ENCODE results near the gene ZNF444. TPM values are rescaled to one million over a fixed set of nuclear protein-coding genes. Genes with fewer than 3 reads are reported as not detected.
A peak's percentile ranks its signal among the peaks of the same experiment; 100 is the strongest.

The ZNF444 gene
- total and polyA plus RNA-seq, 2 of the 8 experiments (the other 6 are each of a cell fraction or from before 2014, with no cell fraction given): 49.5 to 54.5 TPM

- peaks cover 60 to 76% of the 10 kb centered on the region in 2 experiments for H3K79me2 ChIP-seq (ENCODE audit: control insufficient read depth in 1 of 2, insufficient read depth in 2 of 2, low read length in 2 of 2)
- 90% methylated on average over 8 of the region's 9 CpGs; no CpG with 5 or more reads in 1 of the 2 experiments for WGBS, 2 experiments (ENCODE audit: extremely low coverage in 1 of 2, insufficient coverage in 1 of 2, insufficient read length in 1 of 2, insufficient replicate concordance in 2 of 2, low coverage in 1 of 2, low lambda C conversion rate in 2 of 2, missing lambda C conversion rate in 1 of 2)
- H2BK15ac ChIP-seq (ENCODE audit: low read length): no peak overlapping the region
- H3K9me3 ChIP-seq (ENCODE audit: insufficient read depth in 2 of 2, low read depth in 1 of 2, low read length in 1 of 2): no peaks in the 10 kb centered on the region
- H3K79me1 ChIP-seq (ENCODE audit: low read depth, low read length): peaks cover 15% of the 10 kb centered on the region
- no peak overlapping the region for H3K18ac ChIP-seq (ENCODE audit: extremely low read depth, low read length)
- no peak overlapping the region for H3K27ac ChIP-seq (ENCODE audit: low read depth, low read length)
- H3K23me2 ChIP-seq (ENCODE audit: low read depth, low read length): peaks cover 8% of the 10 kb centered on the region
- H3K36me3 ChIP-seq (ENCODE audit: control insufficient read depth in 2 of 4, insufficient read depth in 4 of 4, low read length in 3 of 4): 0 out of 8 replicates have a peak, but pooled peaks cover 0 to 3% (median under 1%) of the 10 kb centered on the region in 4 experiments
- no peaks in the 10 kb centered on the region; a peak in 1 of 7 replicates for H3K27me3 ChIP-seq (replicated peaks in 1 of 4; ENCODE audit: control insufficient read depth in 3 of 4, extremely low read depth in 1 of 4, insufficient read depth in 3 of 4, low read length in 3 of 4)
- CTCF ChIA-PET (ENCODE audit: partially characterized antibody): no interaction called here
- no peak overlapping the region for H2BK5ac ChIP-seq (ENCODE audit: low read depth, low read length)
- H3K4ac ChIP-seq (replicated peaks; ENCODE audit: insufficient read length, low read depth, low read length): no peak overlapping the region
- no peak overlapping the region for H2BK120ac ChIP-seq (replicated peaks; ENCODE audit: low read depth, low read length)
- no peak overlapping the region; a peak in 1 of 4 replicates for H3K4me2 ChIP-seq (ENCODE audit: insufficient read depth in 1 of 2, low read depth in 2 of 2, low read length in 2 of 2)
- H4K5ac ChIP-seq (ENCODE audit: insufficient read length, low read depth, low read length): no peak overlapping the region
- POLR2A ChIA-PET (ENCODE audit: partially characterized antibody): interaction anchor here (1.1 to 7.0 kb wide), 4 partner anchors 10 to 35 kb away, joined by 3 to 51 read pairs (median 5); no protein-coding TSS in a partner anchor
- H4K8ac ChIP-seq (ENCODE audit: extremely low read depth, insufficient read depth, low read length): no peak overlapping the region
- H3K14ac ChIP-seq (ENCODE audit: insufficient read length): no peak overlapping the region
- peaks cover 33 to 39% of the 10 kb centered on the region in 2 experiments for H4K20me1 ChIP-seq (replicated peaks in 1 of 2; ENCODE audit: control insufficient read depth in 1 of 2, insufficient read depth in 2 of 2, low read length in 2 of 2)
- FAIRE-seq (no peak), DNase-seq (ENCODE audit: low read depth in 1 of 2, low spot score in 2 of 2) (no peak)
- H3K56ac ChIP-seq (replicated peaks; ENCODE audit: insufficient read length, low read depth, low read length): no peak overlapping the region
- H3K9ac ChIP-seq (replicated peaks in 1 of 4; ENCODE audit: extremely low read depth in 1 of 4, low read depth in 3 of 4, low read length in 3 of 4): peak overlapping the region in 2 of 4 experiments; percentile 7 to 18; a peak in 1 of 7 replicates
- no peak overlapping the region for H3K4me3 ChIP-seq (ENCODE audit: extremely low read depth in 1 of 4, insufficient read depth in 2 of 4, low read depth in 3 of 4, low read length in 4 of 4)
- H2BK12ac ChIP-seq (ENCODE audit: low read depth, low read length): no peak overlapping the region
- H3K4me1 ChIP-seq (replicated peaks in 1 of 4; ENCODE audit: control insufficient read depth in 3 of 4, insufficient read depth in 4 of 4, low read length in 3 of 4): peaks cover 5 to 31% (median 24%) of the 10 kb centered on the region in 4 experiments
- no peak overlapping the region for H3K23ac ChIP-seq (ENCODE audit: insufficient read length)
- H2AFZ ChIP-seq (ENCODE audit: low read length): no peak overlapping the region
- no peak overlapping the region for H2BK20ac ChIP-seq (ENCODE audit: low read length)
- H2AK5ac ChIP-seq (ENCODE audit: low read depth, low read length): 0 out of 2 replicates have a peak overlapping the region, but pooled peaks have one; percentile 24
- no peak overlapping the region for H4K91ac ChIP-seq (replicated peaks; ENCODE audit: insufficient read length, low read length)
- TF ChIP-seq POLR2A (IDR thresholded peaks at IDR 0.05; ENCODE audit: control extremely low read depth in 1 of 2, low read depth in 2 of 2, low read length in 2 of 2) (no peak), EZH2 (IDR thresholded peaks at IDR 0.05; ENCODE audit: low read depth, low read length, severe bottlenecking) (no peak), PHF8 (conservative IDR thresholded peaks at IDR 0.05; ENCODE audit: low read depth, low read length) (no peak), SP4 (IDR thresholded peaks at IDR 0.05; ENCODE audit: low read length) (no peak), CBX5 (IDR thresholded peaks at IDR 0.05; ENCODE audit: low read depth, low read length) (no peak), ZNF274 (IDR thresholded peaks at IDR 0.05; ENCODE audit: borderline replicate concordance, extremely low read depth, low read length) (no peak), MAFK (IDR thresholded peaks at IDR 0.05; ENCODE audit: low read depth, low read length) (no peak), JUN (IDR thresholded peaks at IDR 0.05; ENCODE audit: low read depth, low read length) (no peak), SRF (IDR thresholded peaks at IDR 0.05; ENCODE audit: low read depth, low read length) (no peak), E2F6 (IDR thresholded peaks at IDR 0.05) (no peak)
- TF ChIP-seq, protein P1, sequence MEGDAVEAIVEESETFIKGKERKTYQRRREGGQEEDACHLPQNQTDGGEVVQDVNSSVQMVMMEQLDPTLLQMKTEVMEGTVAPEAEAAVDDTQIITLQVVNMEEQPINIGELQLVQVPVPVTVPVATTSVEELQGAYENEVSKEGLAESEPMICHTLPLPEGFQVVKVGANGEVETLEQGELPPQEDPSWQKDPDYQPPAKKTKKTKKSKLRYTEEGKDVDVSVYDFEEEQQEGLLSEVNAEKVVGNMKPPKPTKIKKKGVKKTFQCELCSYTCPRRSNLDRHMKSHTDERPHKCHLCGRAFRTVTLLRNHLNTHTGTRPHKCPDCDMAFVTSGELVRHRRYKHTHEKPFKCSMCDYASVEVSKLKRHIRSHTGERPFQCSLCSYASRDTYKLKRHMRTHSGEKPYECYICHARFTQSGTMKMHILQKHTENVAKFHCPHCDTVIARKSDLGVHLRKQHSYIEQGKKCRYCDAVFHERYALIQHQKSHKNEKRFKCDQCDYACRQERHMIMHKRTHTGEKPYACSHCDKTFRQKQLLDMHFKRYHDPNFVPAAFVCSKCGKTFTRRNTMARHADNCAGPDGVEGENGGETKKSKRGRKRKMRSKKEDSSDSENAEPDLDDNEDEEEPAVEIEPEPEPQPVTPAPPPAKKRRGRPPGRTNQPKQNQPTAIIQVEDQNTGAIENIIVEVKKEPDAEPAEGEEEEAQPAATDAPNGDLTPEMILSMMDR (IDR thresholded peaks at IDR 0.05; ENCODE audit: control extremely low read depth in 1 of 3, insufficient read depth in 1 of 3, low read depth in 1 of 3, low read length in 3 of 3): no peak
Measured at GRCh38 chr19:56117889-56118288, 23.2 kb upstream of the ZNF444 start.

Data from H1 (cell line).